HG02759 (cell line): ENCODE data around the gene PIH1D1.
"Not testable (repeated sequence)": the region's sequence is repeated elsewhere in the genome, so short reads cannot be mapped to it uniquely, and the experiment has no call there.

Source experiments
- ATAC-seq: cut with Tn5 transposase; IDR thresholded peaks from one replicate; pipeline ENCODE4 v1.9.1; 2021; ENCODE audit warnings: mild to moderate bottlenecking, moderate library complexity; ENCODE audit not compliant: unreplicated experiment

Gene PIH1D1

GRCh38 chr19:49456326-49456725 lies 4.7 kb upstream of the PIH1D1 start:
- ATAC-seq = no peak

DNA sequence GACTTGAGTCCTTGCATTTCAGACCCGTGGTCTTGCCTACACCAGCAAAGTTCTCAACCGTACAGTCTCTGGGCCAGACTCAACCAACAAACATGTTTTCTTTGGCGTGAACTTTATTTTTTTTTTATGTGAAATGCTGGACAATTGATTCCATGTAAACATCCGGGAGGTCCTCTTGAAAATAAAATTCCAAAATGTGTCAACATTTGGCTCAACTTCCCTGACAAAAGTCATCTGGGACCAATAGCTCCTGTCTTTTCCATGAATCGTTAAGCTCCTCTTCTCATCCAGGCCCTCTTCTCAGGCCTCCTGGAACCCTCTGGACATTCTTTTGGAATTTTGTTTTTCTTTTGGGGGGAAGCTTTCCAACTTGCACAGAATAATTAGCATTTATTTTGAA lies 4.2 kb upstream of the PIH1D1 start:
- ATAC-seq = no peak

DNA sequence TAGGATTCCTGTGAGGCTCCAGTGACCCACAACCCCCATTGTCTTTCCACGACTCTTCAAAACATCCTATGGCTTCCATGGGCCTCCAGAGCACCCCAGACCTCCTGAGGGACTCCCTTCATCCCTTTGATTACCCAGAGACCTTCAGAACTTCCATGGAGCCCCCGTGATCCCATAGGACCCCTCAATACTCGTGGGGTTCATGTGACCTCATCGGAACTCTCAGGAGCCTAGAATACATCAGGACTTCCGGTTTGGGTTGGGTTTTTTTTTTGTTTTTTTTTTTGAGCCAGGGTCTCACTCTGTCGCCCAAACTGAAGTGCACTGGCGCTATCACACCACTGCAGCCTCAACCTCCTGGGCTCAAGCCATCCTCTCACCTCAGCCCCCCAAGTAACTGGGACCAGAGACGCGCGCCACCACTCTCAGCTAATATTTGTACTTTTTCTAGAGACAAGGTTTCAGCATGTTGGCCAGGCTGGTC lies 2.2 kb upstream of the PIH1D1 start:
- no peak for ATAC-seq

- peak; percentile 75 for ATAC-seq
Observed at GRCh38 chr19:49453013-49453756, 1.6 kb upstream of the PIH1D1 start, which contains the start of gene ALDH16A1. Gene ALDH16A1 (plus strand): TSS chr19:49453225. CDS start chr19:49453332, 107 bp downstream.

GRCh38 chr19:49450405-49450804 lies 1.2 kb downstream of the PIH1D1 start:
- ATAC-seq = no peak

DNA sequence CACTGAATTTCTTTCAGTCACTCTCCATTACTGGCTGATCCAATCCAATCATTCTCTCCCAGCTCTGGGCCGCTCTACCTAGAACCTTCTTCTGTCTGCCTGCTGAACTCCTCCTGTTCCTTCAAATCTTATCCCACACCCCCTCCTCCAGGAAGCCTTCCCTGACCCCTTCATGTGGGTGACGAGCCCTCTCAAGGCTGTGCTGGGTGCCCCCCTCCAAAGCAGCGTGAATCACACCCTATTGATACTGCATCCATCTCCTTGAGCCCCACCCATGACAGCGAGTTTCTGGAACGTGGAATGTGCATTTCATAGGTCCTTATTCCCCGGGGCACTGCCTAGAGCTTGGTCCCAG lies 3.2 kb downstream of the PIH1D1 start:
- no peak for ATAC-seq

- no peak for ATAC-seq
Observed at GRCh38 chr19:49447485-49448431, 3.9 kb downstream of the PIH1D1 start.

DNA sequence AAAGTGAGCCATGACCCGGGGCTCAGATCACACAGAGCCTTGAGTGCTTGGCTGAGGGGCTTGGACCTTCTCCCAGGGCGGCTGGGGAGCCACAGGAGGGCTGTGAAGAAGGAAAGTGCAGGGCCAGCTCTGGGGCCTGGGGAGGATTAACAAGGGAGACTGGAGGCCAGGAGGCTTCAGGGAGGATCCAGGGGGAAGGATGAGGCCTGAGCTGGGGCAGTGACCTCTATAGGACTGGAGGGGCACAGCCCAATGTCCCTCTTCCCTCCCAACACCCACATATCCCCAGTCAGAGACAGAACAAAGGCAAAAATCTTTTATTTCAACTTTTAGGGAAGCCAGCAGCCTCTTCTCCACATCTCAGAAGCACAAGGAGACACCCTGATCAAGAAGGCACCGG lies 5.6 kb downstream of the PIH1D1 start:
- ATAC-seq = no peak

DNA sequence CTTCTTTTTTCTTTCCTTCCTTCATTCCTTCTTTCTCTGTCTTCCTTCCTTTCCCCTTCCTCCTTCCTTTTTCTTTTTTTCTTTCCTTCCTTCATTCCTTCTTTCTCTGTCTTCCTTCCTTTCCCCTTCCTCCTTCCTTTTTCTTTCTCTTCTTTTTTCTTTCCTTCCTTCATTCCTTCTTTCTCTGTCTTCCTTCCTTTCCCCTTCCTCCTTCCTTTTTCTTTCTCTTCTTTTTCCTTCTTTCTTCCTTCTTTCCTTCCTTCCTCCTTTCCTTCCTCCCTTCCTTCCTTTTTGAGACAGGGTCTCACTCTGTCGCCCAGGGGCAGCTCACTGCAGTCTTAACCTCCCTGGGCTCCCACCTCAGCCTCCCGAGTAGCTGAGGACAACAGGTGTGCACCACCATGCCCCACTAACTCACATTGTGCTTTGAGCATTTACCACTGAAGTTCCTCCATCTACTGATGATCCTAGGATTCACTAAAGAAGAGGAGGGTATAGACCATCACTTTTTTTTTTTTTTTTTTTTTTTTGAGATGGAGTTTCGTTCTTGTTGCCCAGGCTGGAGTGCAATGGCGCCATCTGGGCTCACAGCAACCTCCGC lies 7.4 kb downstream of the PIH1D1 start:
- ATAC-seq = not testable (repeated sequence)

- ATAC-seq = peak; percentile 83
Observed at GRCh38 chr19:49443366-49444099, 8.1 kb downstream of the PIH1D1 start.

- ATAC-seq = peak; percentile 19
Observed at GRCh38 chr19:49442771-49443365, 8.7 kb downstream of the PIH1D1 start.

- no peak for ATAC-seq
Observed at GRCh38 chr19:49442354-49442753, 9.3 kb downstream of the PIH1D1 start.

GRCh38 chr19:49441960-49442350 lies 9.7 kb downstream of the PIH1D1 start:
- no peak for ATAC-seq

GRCh38 chr19:49441210-49441959 lies 10.2 kb downstream of the PIH1D1 start, which contains the start of gene SLC17A7:
Gene SLC17A7 (minus strand): TSS chr19:49441527. CDS start chr19:49441379, 148 bp downstream.
- ATAC-seq = no peak

- ATAC-seq = no peak
Observed at GRCh38 chr19:49440439-49441209, 11.0 kb downstream of the PIH1D1 start.

DNA sequence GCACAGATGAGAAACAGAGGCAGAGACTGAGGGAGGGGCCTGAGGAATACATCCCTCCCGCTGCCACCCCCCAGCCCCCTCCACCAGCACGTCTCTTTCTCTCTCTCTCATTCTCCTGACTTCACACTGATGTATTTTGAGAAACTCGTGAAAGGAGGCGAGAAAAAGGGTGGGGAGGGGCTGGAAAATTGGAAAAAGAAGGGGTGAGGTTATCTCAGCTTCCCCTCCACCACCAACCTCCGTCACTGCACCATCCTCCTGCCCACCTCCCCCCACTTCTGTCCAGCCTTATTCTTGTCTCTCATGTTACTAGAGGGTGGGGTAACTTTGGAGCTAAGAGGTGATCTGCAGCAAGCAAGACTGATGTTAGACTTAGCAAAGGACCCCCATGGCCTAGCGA lies 11.8 kb downstream of the PIH1D1 start:
- no peak for ATAC-seq

- no peak for ATAC-seq
Observed at GRCh38 chr19:49438261-49438660, 13.4 kb downstream of the PIH1D1 start.

DNA sequence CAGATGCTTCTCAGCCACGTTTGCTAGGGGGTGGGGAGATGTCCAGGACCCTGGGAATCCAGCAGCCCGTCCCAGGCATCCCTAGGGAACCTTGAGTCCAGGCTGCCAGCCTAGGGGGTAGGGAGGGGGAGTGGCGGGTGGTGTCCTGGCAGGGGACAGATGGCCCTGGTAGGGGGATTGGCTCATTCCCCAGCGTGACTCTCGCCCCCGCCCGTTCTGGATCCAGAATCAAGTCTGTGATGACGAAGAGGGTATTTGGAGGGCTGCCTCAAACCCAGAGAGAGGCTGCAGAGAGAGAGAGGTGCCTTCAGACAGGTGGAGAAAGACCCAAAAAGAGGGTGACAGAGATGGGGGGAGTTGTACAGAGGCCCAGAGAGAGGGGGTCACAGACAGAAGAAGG lies 14.4 kb downstream of the PIH1D1 start:
- ATAC-seq = no peak
